AG10803 (cell line): ENCODE results near the gene ATP5MK.
A peak's percentile ranks its signal among the peaks of the same experiment; 100 is the strongest.
"Not testable (repeated sequence)": the region's sequence is repeated elsewhere in the genome, so short reads cannot be mapped to it uniquely, and the experiment has no call there.

Source experiments
- DNase-seq: peaks from one replicate; pipeline ENCODE4 v3.0.0; 2010; ENCODE audit warnings: low read depth
- H3K4me3 ChIP-seq: 2 replicates; pipeline ENCODE4 v1.5.1; 2011; ENCODE audit warnings: mild to moderate bottlenecking, low read length, control low read depth
- TF ChIP-seq, protein P1 (sequence below): conservative IDR thresholded peaks from 2 replicates; pipeline ENCODE4 v1.5.1; 2011; ENCODE audit warnings: mild to moderate bottlenecking, low read length, control low read depth, inconsistent platforms

Gene ATP5MK

DNA sequence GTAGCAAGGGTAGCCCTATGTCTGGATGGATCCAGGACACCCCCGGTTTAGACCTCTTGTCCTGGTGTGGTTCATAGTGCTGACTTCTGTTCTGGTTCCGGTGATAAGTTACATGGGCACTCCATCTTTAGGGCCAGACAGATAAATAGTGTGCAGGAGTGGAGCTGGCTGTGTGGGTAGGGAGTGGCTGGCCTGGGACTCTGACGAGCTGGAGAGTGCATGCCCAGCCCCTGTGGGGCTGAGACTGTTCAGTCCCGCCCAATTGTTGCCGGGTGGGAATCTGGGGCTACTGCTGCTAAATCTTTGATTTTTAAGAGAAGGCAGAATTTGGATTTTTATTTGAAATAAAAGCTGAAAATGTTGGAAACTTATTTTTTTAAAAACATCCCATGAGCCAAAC lies 27.5 kb upstream of the ATP5MK start:
- no peak for DNase-seq
- H3K4me3 ChIP-seq: no peak overlapping the region
- TF ChIP-seq, protein P1, sequence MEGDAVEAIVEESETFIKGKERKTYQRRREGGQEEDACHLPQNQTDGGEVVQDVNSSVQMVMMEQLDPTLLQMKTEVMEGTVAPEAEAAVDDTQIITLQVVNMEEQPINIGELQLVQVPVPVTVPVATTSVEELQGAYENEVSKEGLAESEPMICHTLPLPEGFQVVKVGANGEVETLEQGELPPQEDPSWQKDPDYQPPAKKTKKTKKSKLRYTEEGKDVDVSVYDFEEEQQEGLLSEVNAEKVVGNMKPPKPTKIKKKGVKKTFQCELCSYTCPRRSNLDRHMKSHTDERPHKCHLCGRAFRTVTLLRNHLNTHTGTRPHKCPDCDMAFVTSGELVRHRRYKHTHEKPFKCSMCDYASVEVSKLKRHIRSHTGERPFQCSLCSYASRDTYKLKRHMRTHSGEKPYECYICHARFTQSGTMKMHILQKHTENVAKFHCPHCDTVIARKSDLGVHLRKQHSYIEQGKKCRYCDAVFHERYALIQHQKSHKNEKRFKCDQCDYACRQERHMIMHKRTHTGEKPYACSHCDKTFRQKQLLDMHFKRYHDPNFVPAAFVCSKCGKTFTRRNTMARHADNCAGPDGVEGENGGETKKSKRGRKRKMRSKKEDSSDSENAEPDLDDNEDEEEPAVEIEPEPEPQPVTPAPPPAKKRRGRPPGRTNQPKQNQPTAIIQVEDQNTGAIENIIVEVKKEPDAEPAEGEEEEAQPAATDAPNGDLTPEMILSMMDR: no peak

DNA sequence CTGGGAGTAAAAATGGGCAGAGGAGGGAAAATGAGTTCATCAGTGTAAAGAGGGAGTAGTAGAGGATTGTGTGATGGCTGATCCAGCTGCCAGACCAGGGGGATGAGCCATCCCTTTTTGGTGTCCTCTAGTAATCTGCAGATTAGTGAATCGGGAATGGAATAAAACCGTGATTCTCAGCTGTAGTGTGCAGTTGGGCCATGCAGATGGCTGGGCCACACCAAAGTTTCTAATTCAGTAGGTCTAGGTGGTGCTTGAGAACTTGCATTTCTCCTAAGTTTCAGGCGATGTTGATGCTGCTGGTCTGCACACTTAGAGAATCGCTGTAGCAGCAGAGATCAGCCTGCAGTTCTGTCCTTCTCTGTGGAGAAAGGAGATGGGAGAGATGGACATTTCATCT lies 22.8 kb upstream of the ATP5MK start:
- no peak for DNase-seq
- no peak overlapping the region for H3K4me3 ChIP-seq
- TF ChIP-seq, protein P1: no peak

GRCh38 chr10:103417601-103418000 lies 21.3 kb upstream of the ATP5MK start:
- TF ChIP-seq, protein P1: no peak

GRCh38 chr10:103417148-103417469 lies 20.8 kb upstream of the ATP5MK start:
- DNase-seq, H3K4me3 ChIP-seq: not testable (repeated sequence)

More at GRCh38 chr10:103417601-103418000, 21.3 kb upstream of the ATP5MK start:
- DNase-seq: no peak
- H3K4me3 ChIP-seq: no peak overlapping the region

GRCh38 chr10:103416436-103417147 lies 20.3 kb upstream of the ATP5MK start:
- H3K4me3 ChIP-seq: no peak overlapping the region
- TF ChIP-seq, protein P1: peak; percentile 67

GRCh38 chr10:103415581-103415980 lies 19.3 kb upstream of the ATP5MK start:
- no peak for DNase-seq
- H3K4me3 ChIP-seq: no peak overlapping the region
- TF ChIP-seq, protein P1: no peak

More at GRCh38 chr10:103416436-103417147, 20.3 kb upstream of the ATP5MK start:
- peak; percentile 71 for DNase-seq

- TF ChIP-seq, protein P1: no peak
- no peak overlapping the region for H3K4me3 ChIP-seq
- no peak for DNase-seq
Observed at GRCh38 chr10:103413564-103413963, 17.3 kb upstream of the ATP5MK start.
